Body of pancreas (tissue), 4 donors: ENCODE measurements around the gene ADGRL3. TPM values are rescaled to one million over a fixed set of nuclear protein-coding genes. Genes with fewer than 3 reads are reported as not detected.

Experiments used
- ATAC-seq: fragments of 150-250 bp; one replicate; pipeline ENCODE4 v1.9.1; 2016
- DNase-seq, 4 donors: peaks; one replicate each; pipeline ENCODE4 v3.0.0-alpha.2; 2019
- H3K27ac ChIP-seq, 4 donors: fragments of 200-600 bp; sonication (generic); 1 replicate in 3 of 4; 2 replicates in 1 of 4; pipeline versions ENCODE4 v1.5.1 to v1.6.1; 2016 to 2019; ENCODE audit warnings: mild to moderate bottlenecking in 1 of 4, mixed read lengths in 1 of 4, moderate library complexity in 1 of 4
- H3K27me3 ChIP-seq, 2 donors: fragments of 200-600 bp; sonication (generic); one replicate each; pipeline ENCODE4 v1.6.0; 2016; ENCODE audit warnings: mild to moderate bottlenecking in 1 of 2
- H3K36me3 ChIP-seq, 2 donors: fragments of 200-600 bp; sonication (generic); replicated peaks in 1 of 2; 2 replicates each; pipeline ENCODE4 v1.5.1; 2016; ENCODE audit warnings: low read depth in 2 of 2; ENCODE audit not compliant: insufficient read depth in 1 of 2
- H3K4me1 ChIP-seq: fragments of 200-600 bp; sonication (generic); one replicate; pipeline ENCODE4 v1.6.0; 2016
- H3K4me3 ChIP-seq, 2 donors: fragments of 200-600 bp; sonication (generic); 1 replicate in 1 of 2; 2 replicates in 1 of 2; pipeline ENCODE4 v1.5.1; 2016 to 2019
- H3K9me3 ChIP-seq, 3 donors: fragments of 200-600 bp; sonication (generic); 1 replicate in 2 of 3; 2 replicates in 1 of 3; pipeline ENCODE4 v1.5.1; 2016
- CTCF ChIP-seq, 7 experiments: fragments of 450-650 bp in 4 of 7; fragments of 200-600 bp in 3 of 7; sonication (generic) in 3 of 7; IDR thresholded peaks; one replicate each; pipeline ENCODE4 v1.5.1; 2016 to 2019; ENCODE audit warnings: antibody characterized with exemption in 7 of 7
- POLR2A ChIP-seq, 3 donors: fragments of 450-650 bp; IDR thresholded peaks; one replicate each; pipeline ENCODE4 v1.6.1; 2016; ENCODE audit warnings: antibody characterized with exemption in 3 of 3, mild to moderate bottlenecking in 2 of 3
- WGBS, 2 donors: methylation state at CpG; one replicate each; pipeline ENCODE4 v1.1.5; 2017; 5-methylcytosine and 5-hydroxymethylcytosine counted together
- intact Hi-C: fragments of 100-400 bp; cut with DNase I; formaldehyde crosslinking; loops from one replicate; pipeline ENCODE4 v1.15.1; 2023
- total RNA-seq, 2 donors: library from RNA; depleted of rRNA; stranded (reverse); fragments of >200 nt; gene quantifications; one replicate each; pipeline ENCODE4 v1.1.0, GENCODE V29; 2016

Gene ADGRL3
- 1 to 10 TPM in 1 of 2 donors, under 1 TPM in 1; 0.33 to 1.0 TPM for total RNA-seq

DNA sequence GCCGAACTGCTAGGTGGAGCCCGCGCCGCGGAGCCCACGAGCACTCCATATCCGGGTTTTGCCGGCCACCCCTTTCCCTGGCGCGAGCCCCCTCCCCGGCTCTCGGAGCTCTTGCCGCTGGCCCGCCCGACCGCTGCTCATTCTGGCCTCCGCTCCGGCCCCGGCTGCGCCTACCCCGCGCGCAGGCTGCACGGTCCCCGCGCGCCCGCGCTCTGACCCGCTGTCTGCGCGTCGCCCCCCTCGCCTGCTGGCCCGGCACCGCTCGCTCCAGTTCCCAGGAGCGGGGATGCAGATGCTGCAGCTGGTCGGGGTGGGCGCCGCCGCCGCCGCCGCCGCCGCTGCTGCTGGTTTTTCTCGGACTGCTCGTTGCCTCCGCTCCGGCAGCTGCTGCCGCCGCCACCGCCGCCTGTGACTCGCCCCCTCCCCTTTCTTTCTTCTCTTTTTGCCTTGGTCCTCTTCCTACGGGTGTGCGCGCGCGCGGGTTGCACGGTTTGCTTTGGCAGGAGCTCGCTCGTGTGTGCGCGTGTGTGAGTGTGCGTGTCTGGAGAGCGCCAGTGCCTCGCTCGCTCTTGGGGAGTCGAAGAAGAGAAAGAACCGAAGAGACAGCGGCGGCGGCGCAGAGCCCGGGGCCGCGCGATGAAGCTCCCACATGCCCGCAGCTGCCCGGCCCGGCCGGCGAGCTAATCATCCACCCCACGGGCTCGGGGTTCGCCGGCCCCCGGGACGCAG is at the start of gene ADGRL3:
ADGRL3 (plus strand) TSS at position 140 of the 729 bp plus-strand sequence.
- H3K9me3 ChIP-seq, result no peaks in the 10 kb centered on the region
- 0% methylated on average over 22 to 87 of the region's 92 CpGs for WGBS, 2 donors
- H3K4me3 ChIP-seq, result no peak within 1 kb of the TSS
- no peak within 1 kb of the TSS for H3K27ac ChIP-seq
- no peak for TF ChIP-seq CTCF (IDR thresholded peaks at IDR 0.05)
- TF ChIP-seq POLR2A (IDR thresholded peaks at IDR 0.05), result no peak
- no peak for DNase-seq
- H3K36me3 ChIP-seq, result no peaks in the 10 kb centered on the region
- H3K4me1 ChIP-seq, result peaks cover 24% of the 10 kb centered on the region
- no peak for ATAC-seq
- intact Hi-C loops, result no loop called here
- H3K27me3 ChIP-seq, result peaks cover 0 to 17% of the 10 kb centered on the region in 2 donors

DNA sequence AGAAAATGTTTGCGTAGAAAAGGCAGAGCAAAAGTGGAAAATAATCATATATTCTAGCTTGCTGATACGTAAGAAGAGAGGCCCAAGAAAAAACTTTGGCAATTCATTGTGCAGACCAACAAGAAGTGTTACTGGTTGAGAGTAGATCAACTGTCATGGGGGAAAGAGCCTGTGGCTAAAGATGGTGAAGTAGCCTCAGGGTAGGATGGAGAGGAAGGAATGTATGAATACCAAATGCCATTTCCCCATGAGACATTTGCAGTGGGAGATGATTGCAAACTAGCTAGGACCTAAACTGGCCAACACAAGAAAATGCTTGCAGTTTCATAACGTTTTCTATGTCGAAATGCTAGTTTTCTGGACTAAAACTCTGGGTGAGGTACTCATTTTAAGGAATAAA is 47.7 kb upstream of the ADGRL3 start:
- intact Hi-C loops, result no loop called here
- no peaks in the 10 kb centered on the region for H3K9me3 ChIP-seq
- H3K27me3 ChIP-seq, result no peaks in the 10 kb centered on the region
- ATAC-seq (no peak), DNase-seq (no peak)
- 44 to 48% methylated on average over 4 of the region's 4 CpGs for WGBS, 2 donors
- no peak overlapping the region for H3K4me3 ChIP-seq
- TF ChIP-seq CTCF (IDR thresholded peaks at IDR 0.05) (no peak), POLR2A (IDR thresholded peaks at IDR 0.05) (no peak)
- no peak overlapping the region for H3K27ac ChIP-seq
- no peaks in the 10 kb centered on the region for H3K36me3 ChIP-seq
- no peaks in the 10 kb centered on the region for H3K4me1 ChIP-seq

DNA sequence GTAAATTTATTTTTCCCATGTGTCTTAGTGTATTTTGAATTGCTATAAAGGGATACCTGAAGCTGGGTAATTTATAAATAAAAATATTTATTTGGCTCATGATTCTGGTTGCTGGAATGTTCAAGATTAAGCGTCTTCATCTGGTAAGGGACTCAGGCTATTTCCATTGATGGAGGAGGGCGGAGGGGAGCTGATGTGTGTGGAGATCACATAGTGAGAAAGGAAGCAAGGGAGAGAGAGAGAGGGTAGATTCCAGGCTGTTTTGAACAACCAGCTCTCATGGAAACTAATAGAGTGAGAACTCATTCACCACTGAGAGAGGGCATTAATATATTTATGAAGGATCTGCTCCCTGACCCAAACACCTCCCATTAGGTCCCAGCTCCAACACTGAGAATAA is 39.6 kb upstream of the ADGRL3 start:
- WGBS, 2 donors, result 65 to 73% methylated on average over 2 of the region's 2 CpGs

DNA sequence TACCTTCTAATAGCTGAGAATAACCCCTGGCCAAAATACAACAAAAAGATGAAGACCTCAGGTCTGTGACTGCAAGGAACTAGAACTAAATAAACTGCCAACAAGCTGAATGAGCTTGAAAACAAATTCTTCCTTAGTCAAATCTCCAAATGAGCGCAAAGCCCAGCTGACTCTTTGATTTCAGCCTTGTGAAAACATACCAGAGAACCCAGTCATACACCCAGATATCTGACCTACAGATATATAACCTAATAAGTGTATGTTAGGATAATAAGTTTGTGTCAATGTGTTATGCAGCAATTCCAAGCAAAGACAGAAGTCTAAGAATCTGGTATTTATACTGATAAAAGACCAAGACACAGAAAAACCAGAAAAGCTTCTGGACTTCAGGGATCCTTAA is 38.0 kb upstream of the ADGRL3 start:
- no peak for TF ChIP-seq POLR2A (IDR thresholded peaks at IDR 0.05)
- TF ChIP-seq CTCF (IDR thresholded peaks at IDR 0.05), result no peak
- WGBS, 2 donors, result 22 to 43% methylated on average over 1 of the region's 1 CpG

More for the DNA sequence above, 39.6 kb upstream of the ADGRL3 start:
- intact Hi-C loops, result no loop called here
- TF ChIP-seq CTCF (IDR thresholded peaks at IDR 0.05) (no peak), POLR2A (IDR thresholded peaks at IDR 0.05) (no peak)
- no peak overlapping the region for H3K27ac ChIP-seq
- no peak overlapping the region for H3K4me3 ChIP-seq
- no peaks in the 10 kb centered on the region for H3K9me3 ChIP-seq
- H3K4me1 ChIP-seq, result no peaks in the 10 kb centered on the region
- H3K27me3 ChIP-seq, result no peaks in the 10 kb centered on the region
- no peak for DNase-seq
- ATAC-seq, result no peak
- H3K36me3 ChIP-seq, result no peaks in the 10 kb centered on the region

DNA sequence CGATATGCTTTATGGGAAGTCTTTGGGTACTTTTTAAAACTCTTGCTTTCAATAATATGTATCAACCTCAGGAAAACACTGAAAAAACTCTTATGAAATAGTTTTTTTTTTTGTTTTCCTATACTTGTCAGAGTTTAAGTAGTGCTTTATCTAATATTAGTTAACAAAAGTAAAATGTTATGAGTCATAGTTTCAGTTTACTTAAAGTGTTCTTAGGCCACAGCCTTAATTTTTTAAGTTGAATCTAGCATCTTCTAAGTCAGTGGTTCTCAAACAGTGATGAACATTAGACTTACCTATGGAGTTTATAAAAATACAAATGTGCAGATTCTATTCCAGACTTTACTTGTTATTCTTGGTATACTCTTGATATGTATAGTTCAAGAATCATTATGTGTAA is 26.3 kb upstream of the ADGRL3 start:
- Histone ChIP-seq H3K4me3 (no peak overlapping the region), H3K27ac (no peak overlapping the region), H3K36me3 (no peaks in the 10 kb centered on the region), H3K4me1 (no peaks in the 10 kb centered on the region), H3K27me3 (no peaks in the 10 kb centered on the region), H3K9me3 (no peaks in the 10 kb centered on the region)
- TF ChIP-seq CTCF (IDR thresholded peaks at IDR 0.05) (no peak), POLR2A (IDR thresholded peaks at IDR 0.05) (no peak)
- intact Hi-C loops, result no loop called here
- ATAC-seq (no peak), DNase-seq (no peak)
- WGBS, 2 donors, result 31 to 57% methylated on average over 1 of the region's 1 CpG

More for the DNA sequence above, 38.0 kb upstream of the ADGRL3 start:
- H3K9me3 ChIP-seq, result no peaks in the 10 kb centered on the region
- no peak overlapping the region for H3K4me3 ChIP-seq
- intact Hi-C loops, result no loop called here
- ATAC-seq (no peak), DNase-seq (no peak)
- H3K27me3 ChIP-seq, result no peaks in the 10 kb centered on the region
- H3K27ac ChIP-seq, result no peak overlapping the region
- H3K4me1 ChIP-seq, result no peaks in the 10 kb centered on the region
- H3K36me3 ChIP-seq, result no peaks in the 10 kb centered on the region
